PC-3 (cell line): ENCODE results near the gene EPS8L2. TPM values are rescaled to one million over a fixed set of nuclear protein-coding genes. Genes with fewer than 3 reads are reported as not detected.

Experiments
- ATAC-seq: fragments of 200-7000 bp; cut with Tn5 transposase; 2 replicates; pipeline ENCODE4 v1.9.1; 2020; ENCODE audit warnings: mild to moderate bottlenecking, moderate library complexity
- BruUV-seq: library from RNA; stranded (reverse); fragments of 400-500 nt; replicated peaks from 2 replicates; lab custom pipeline; 2021; lab: Mats Ljungman, UMichigan
- CTCF ChIA-PET: fragments of 300-600 bp; sonication (Branson Sonifier 250); formaldehyde crosslinking; loops from one replicate; lab custom pipeline; 2022; ENCODE audit warnings: antibody characterized with exemption; lab: Charles Lee
- POLR2A ChIA-PET: fragments of 300-600 bp; sonication (Branson Sonifier 250); formaldehyde crosslinking; loops from one replicate; lab custom pipeline; 2022; ENCODE audit warnings: antibody characterized with exemption; ENCODE audit not compliant: unreplicated experiment; lab: Charles Lee
- DNase-seq: peaks from one replicate; pipeline ENCODE4 v3.0.0-alpha.2; 2015
- H2AFZ ChIP-seq: fragments of 300-600 bp; sonication (generic); 2 replicates; pipeline ENCODE4 v1.6.0; 2016; ENCODE audit warnings: antibody characterized with exemption, low read length
- H3F3A ChIP-seq: fragments of 300-600 bp; sonication (generic); one replicate; pipeline ENCODE4 v1.6.0; 2017; ENCODE audit warnings: antibody characterized with exemption, low read length, control low read depth, mild to moderate bottlenecking; ENCODE audit not compliant: unreplicated experiment
- H3K27ac ChIP-seq: fragments of 300-600 bp; sonication (generic); 2 replicates; pipeline ENCODE4 v1.5.1; 2016; ENCODE audit warnings: mild to moderate bottlenecking, low read length
- H3K27me3 ChIP-seq: fragments of 300-600 bp; sonication (generic); 2 replicates; pipeline ENCODE4 v1.6.1; 2016; ENCODE audit warnings: low read length, mixed read lengths
- H3K36me3 ChIP-seq: fragments of 300-600 bp; sonication (generic); 2 replicates; pipeline ENCODE4 v1.6.1; 2016; ENCODE audit warnings: low read depth, mixed run types, low read length, mixed read lengths
- H3K4me1 ChIP-seq: fragments of 300-600 bp; sonication (generic); 2 replicates; pipeline ENCODE4 v1.5.1; 2016; ENCODE audit warnings: low read length; ENCODE audit not compliant: insufficient read depth
- H3K4me2 ChIP-seq: fragments of 300-600 bp; sonication (generic); 2 replicates; pipeline ENCODE4 v1.6.0; 2016; ENCODE audit warnings: low read length
- H3K4me3 ChIP-seq: fragments of 300-600 bp; sonication (generic); 2 replicates; pipeline ENCODE4 v1.5.1; 2016; ENCODE audit warnings: mild to moderate bottlenecking, low read length, mixed read lengths
- H3K79me2 ChIP-seq: fragments of 300-600 bp; sonication (generic); 2 replicates; pipeline ENCODE4 v1.6.1; 2017; ENCODE audit warnings: low read length, mixed read lengths
- H3K9ac ChIP-seq: fragments of 300-600 bp; sonication (generic); 2 replicates; pipeline ENCODE4 v1.6.0; 2016; ENCODE audit warnings: mild to moderate bottlenecking, low read length
- H3K9me2 ChIP-seq: fragments of 300-600 bp; sonication (generic); replicated peaks from 2 replicates; pipeline ENCODE4 v1.6.1; 2016; ENCODE audit warnings: mixed run types, low read length, mixed read lengths
- H3K9me3 ChIP-seq: fragments of 300-600 bp; sonication (generic); 2 replicates; pipeline ENCODE4 v1.6.1; 2016; ENCODE audit warnings: low read length, mixed read lengths
- H4K20me1 ChIP-seq: fragments of 300-600 bp; sonication (generic); 2 replicates; pipeline ENCODE4 v1.6.1; 2016; ENCODE audit warnings: low read length, mixed read lengths
- CTCF ChIP-seq: fragments of 300-600 bp; sonication (generic); conservative IDR thresholded peaks from 2 replicates; pipeline ENCODE4 v1.5.1; 2017; ENCODE audit warnings: antibody characterized with exemption, low read depth, mild to moderate bottlenecking, low read length
- EZH2 ChIP-seq: fragments of 300-600 bp; sonication (generic); IDR thresholded peaks from one replicate; pipeline ENCODE4 v1.6.1; 2017; ENCODE audit warnings: antibody characterized with exemption, mild to moderate bottlenecking, low read length; ENCODE audit not compliant: unreplicated experiment
- EZH2phosphoT487 ChIP-seq: fragments of 300-600 bp; sonication (generic); IDR thresholded peaks from 2 replicates; pipeline ENCODE4 v1.6.1; 2018; ENCODE audit warnings: mild to moderate bottlenecking, antibody characterized with exemption, low read length, borderline replicate concordance
- intact Hi-C: fragments of 100-400 bp; cut with micrococcal nuclease; formaldehyde crosslinking; loops from 2 replicates; pipeline ENCODE4 v1.9.0; 2023
- total RNA-seq: library from RNA; depleted of rRNA; stranded (reverse); fragments of >200 nt; gene quantifications from 2 replicates; pipeline ENCODE4 v1.2.3, GENCODE V29; 2014

The EPS8L2 gene
- total RNA-seq, 1 experiment from 2014 or later, result 127 TPM

GRCh38 chr11:657691-658126 lies 48.3 kb upstream of the EPS8L2 start:
- Histone ChIP-seq H3K9me3 (no peaks in the 10 kb centered on the region), H3K27ac (no peak overlapping the region), H3F3A (no peaks in the 10 kb centered on the region), H3K4me3 (no peak overlapping the region), H3K4me2 (no peak overlapping the region), H3K36me3 (no peaks in the 10 kb centered on the region), H3K9me2 (no peaks in the 10 kb centered on the region), H4K20me1 (no peaks in the 10 kb centered on the region), H3K9ac (no peak overlapping the region), H2AFZ (no peak overlapping the region), H3K4me1 (no peaks in the 10 kb centered on the region), H3K27me3 (no peaks in the 10 kb centered on the region), H3K79me2 (no peaks in the 10 kb centered on the region)
- no peak for TF ChIP-seq EZH2
- intact Hi-C loops, result no loop called here
- ChIA-PET POLR2A (no interaction called here), CTCF (no interaction called here)
- ATAC-seq (no peak), DNase-seq (no peak)
- BruUV-seq, result no TSS peak

GRCh38 chr11:659532-660085 lies 46.4 kb upstream of the EPS8L2 start:
- Histone ChIP-seq H3K36me3 (no peaks in the 10 kb centered on the region; the same call in 1 of the 2 replicates), H3K4me2 (no peak overlapping the region), H3K27ac (no peak overlapping the region), H3F3A (no peaks in the 10 kb centered on the region), H3K27me3 (no peaks in the 10 kb centered on the region), H3K9me3 (no peaks in the 10 kb centered on the region), H3K9ac (no peak overlapping the region), H2AFZ (no peak overlapping the region), H3K79me2 (no peaks in the 10 kb centered on the region), H4K20me1 (no peaks in the 10 kb centered on the region), H3K4me1 (no peaks in the 10 kb centered on the region), H3K9me2 (no peaks in the 10 kb centered on the region), H3K4me3 (no peak overlapping the region)
- ChIA-PET POLR2A (no interaction called here), CTCF (no interaction called here)
- BruUV-seq, result no TSS peak
- intact Hi-C loops, result no loop called here
- no peak for TF ChIP-seq EZH2
- TF ChIP-seq CTCF, result no peak
- TF ChIP-seq EZH2phosphoT487, result no peak
- ATAC-seq, result no peak
- DNase-seq, result no peak

- POLR2A ChIA-PET, result no interaction called here
- BruUV-seq, result no TSS peak
- Histone ChIP-seq H3F3A (no peaks in the 10 kb centered on the region), H3K27me3 (no peaks in the 10 kb centered on the region), H3K79me2 (no peaks in the 10 kb centered on the region), H3K9ac (no peak overlapping the region), H3K27ac (no peak overlapping the region), H3K4me2 (no peak overlapping the region), H2AFZ (no peak overlapping the region), H3K9me3 (no peaks in the 10 kb centered on the region), H4K20me1 (no peaks in the 10 kb centered on the region), H3K4me1 (no peaks in the 10 kb centered on the region), H3K36me3 (no peaks in the 10 kb centered on the region; the same call in 1 of the 2 replicates), H3K9me2 (no peaks in the 10 kb centered on the region), H3K4me3 (no peak overlapping the region)
- no peak for TF ChIP-seq EZH2phosphoT487
- TF ChIP-seq CTCF, result no peak
- no peak for TF ChIP-seq EZH2
- DNase-seq (no peak), ATAC-seq (no peak)
- CTCF ChIA-PET, result no interaction called here
- intact Hi-C loops, result no loop called here
Observed at GRCh38 chr11:660281-660680, 45.8 kb upstream of the EPS8L2 start.
